DND-41 (cell line): ENCODE measurements around the gene TBCD.

Experiments used
- ATAC-seq: fragments of 200-7000 bp; cut with Tn5 transposase; 3 replicates; pipeline ENCODE4 v1.9.1; 2021; ENCODE audit warnings: low read depth; ENCODE audit not compliant: insufficient read depth
- DNase-seq: peaks from one replicate; pipeline ENCODE4 v3.0.0-alpha.2; 2020
- H2AFZ ChIP-seq: 2 replicates; pipeline ENCODE4 v1.6.0; 2012; ENCODE audit warnings: low read depth, low read length
- H3K27ac ChIP-seq: 2 replicates; pipeline ENCODE4 v1.5.1; 2012; ENCODE audit warnings: low read length, inconsistent platforms
- H3K27me3 ChIP-seq: fragments of 200-600 bp; sonication (generic); 2 replicates; pipeline ENCODE4 v1.6.0; 2012; ENCODE audit warnings: low read length, mild to moderate bottlenecking, inconsistent platforms; ENCODE audit not compliant: insufficient read depth, poor library complexity
- H3K36me3 ChIP-seq: 2 replicates; pipeline ENCODE4 v1.5.1; 2012; ENCODE audit warnings: low read length, inconsistent platforms; ENCODE audit not compliant: insufficient read depth
- H3K4me1 ChIP-seq: 2 replicates; pipeline ENCODE4 v1.5.1; 2012; ENCODE audit warnings: mild to moderate bottlenecking, low read length; ENCODE audit not compliant: insufficient read depth
- H3K4me2 ChIP-seq: 2 replicates; pipeline ENCODE4 v1.6.0; 2012; ENCODE audit warnings: mild to moderate bottlenecking, moderate library complexity, low read length, inconsistent platforms; ENCODE audit not compliant: insufficient read depth
- H3K4me3 ChIP-seq, 2 experiments: fragments of 200-600 bp in 1 of 2; shearing (Covaris generic) in 1 of 2; 2 replicates each; pipeline ENCODE4 v1.5.1; 2012 to 2016; ENCODE audit warnings: inconsistent platforms in 2 of 2, low read length in 2 of 2, mild to moderate bottlenecking in 2 of 2, low read depth in 1 of 2, moderate library complexity in 1 of 2
- H3K79me2 ChIP-seq: 2 replicates; pipeline ENCODE4 v1.6.0; 2012; ENCODE audit warnings: low read length, inconsistent platforms; ENCODE audit not compliant: insufficient read depth
- H3K9ac ChIP-seq: 2 replicates; pipeline ENCODE4 v1.6.0; 2012; ENCODE audit warnings: low read depth, mild to moderate bottlenecking, inconsistent platforms, low read length, moderate library complexity
- H3K9me3 ChIP-seq: 2 replicates; pipeline ENCODE4 v1.5.1; 2012; ENCODE audit warnings: low read length, moderate library complexity, mild to moderate bottlenecking, inconsistent platforms; ENCODE audit not compliant: insufficient read depth, severe bottlenecking
- H4K20me1 ChIP-seq: 2 replicates; pipeline ENCODE4 v1.6.0; 2012; ENCODE audit warnings: low read length; ENCODE audit not compliant: insufficient read depth
- EZH2 ChIP-seq: IDR thresholded peaks from 3 replicates; pipeline ENCODE4 v1.6.1; 2012; ENCODE audit warnings: borderline replicate concordance, low read depth, mild to moderate bottlenecking, moderate library complexity, low read length, inconsistent platforms; ENCODE audit not compliant: severe bottlenecking
- TF ChIP-seq, protein P1 (sequence below): IDR thresholded peaks from 2 replicates; pipeline ENCODE4 v1.5.1; 2012; ENCODE audit warnings: borderline replicate concordance, low read length, moderate library complexity, mild to moderate bottlenecking; ENCODE audit not compliant: poor library complexity, severe bottlenecking; ENCODE audit errors: extremely low read depth

TBCD gene

DNA sequence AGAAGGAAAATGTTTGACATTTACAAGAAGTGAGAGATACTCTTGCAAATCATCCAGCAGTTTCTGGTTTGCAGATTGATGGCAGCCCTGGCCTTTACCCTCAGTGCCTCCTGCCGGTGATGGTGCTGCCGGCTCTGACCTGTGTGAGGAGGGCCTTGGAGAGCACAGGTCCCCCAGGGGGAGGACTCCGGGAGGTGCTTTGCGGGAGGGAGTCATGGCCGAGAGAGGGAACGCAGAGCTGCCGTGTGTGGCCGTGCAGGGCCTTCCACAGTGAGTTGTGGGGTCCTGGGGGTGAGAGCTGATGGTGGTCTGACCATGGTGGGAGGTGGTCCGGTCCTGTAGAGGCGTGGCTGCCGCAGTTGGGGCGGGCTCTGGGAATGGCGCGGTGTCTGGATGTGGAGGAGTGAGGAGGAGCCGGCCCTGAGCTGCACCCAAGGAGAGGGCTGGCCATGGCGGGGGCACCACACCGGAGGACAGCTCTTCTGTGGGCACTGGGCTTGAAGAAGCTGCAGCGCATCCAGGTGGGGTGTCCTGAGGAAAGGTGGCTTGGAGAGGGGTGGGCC lies 116.0 kb downstream of the TBCD start:
- no peak for DNase-seq
- H3K27ac ChIP-seq, result peak overlapping the region; percentile 99
- peaks cover 65% of the 10 kb centered on the region for H3K4me1 ChIP-seq
- H3K9me3 ChIP-seq, result no peaks in the 10 kb centered on the region
- H3K79me2 ChIP-seq, result peaks cover 85% of the 10 kb centered on the region
- H3K9ac ChIP-seq, result peak overlapping the region; percentile 73
- peak overlapping the region; percentile 12; the same call in 1 of the 2 replicates for H3K4me2 ChIP-seq
- no peaks in the 10 kb centered on the region for H3K27me3 ChIP-seq
- H3K4me3 ChIP-seq, result no peak overlapping the region
- peaks cover 67% of the 10 kb centered on the region for H3K36me3 ChIP-seq
- H4K20me1 ChIP-seq, result peaks cover 18% of the 10 kb centered on the region; the same call in 1 of the 2 replicates
- H2AFZ ChIP-seq, result no peak overlapping the region
- TF ChIP-seq, protein P1, sequence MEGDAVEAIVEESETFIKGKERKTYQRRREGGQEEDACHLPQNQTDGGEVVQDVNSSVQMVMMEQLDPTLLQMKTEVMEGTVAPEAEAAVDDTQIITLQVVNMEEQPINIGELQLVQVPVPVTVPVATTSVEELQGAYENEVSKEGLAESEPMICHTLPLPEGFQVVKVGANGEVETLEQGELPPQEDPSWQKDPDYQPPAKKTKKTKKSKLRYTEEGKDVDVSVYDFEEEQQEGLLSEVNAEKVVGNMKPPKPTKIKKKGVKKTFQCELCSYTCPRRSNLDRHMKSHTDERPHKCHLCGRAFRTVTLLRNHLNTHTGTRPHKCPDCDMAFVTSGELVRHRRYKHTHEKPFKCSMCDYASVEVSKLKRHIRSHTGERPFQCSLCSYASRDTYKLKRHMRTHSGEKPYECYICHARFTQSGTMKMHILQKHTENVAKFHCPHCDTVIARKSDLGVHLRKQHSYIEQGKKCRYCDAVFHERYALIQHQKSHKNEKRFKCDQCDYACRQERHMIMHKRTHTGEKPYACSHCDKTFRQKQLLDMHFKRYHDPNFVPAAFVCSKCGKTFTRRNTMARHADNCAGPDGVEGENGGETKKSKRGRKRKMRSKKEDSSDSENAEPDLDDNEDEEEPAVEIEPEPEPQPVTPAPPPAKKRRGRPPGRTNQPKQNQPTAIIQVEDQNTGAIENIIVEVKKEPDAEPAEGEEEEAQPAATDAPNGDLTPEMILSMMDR, result no peak
- no peak for TF ChIP-seq EZH2
- ATAC-seq, result no peak

DNA sequence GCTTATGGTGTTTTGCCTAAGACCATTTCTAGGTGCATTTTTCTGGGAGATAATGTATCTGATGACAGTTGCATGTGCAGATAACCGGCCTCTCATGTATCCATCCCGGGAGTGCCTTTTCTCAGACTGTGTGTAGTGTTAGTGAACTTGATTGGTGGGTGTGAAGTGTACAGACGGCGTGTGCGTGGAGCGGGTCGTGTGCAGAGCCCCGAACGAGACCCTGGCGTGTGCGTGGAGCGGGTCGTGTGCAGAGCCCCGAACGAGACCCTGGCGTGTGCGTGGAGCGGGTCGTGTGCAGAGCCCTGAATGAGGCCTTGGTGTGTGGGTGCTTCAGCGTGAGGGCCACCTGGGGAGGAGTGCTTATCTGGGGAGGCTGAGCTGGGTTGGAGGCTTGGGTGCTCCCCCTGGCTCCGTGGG lies 116.9 kb downstream of the TBCD start:
- Histone ChIP-seq H3K4me1 (peaks cover 62% of the 10 kb centered on the region), H2AFZ (no peak overlapping the region), H3K27me3 (no peaks in the 10 kb centered on the region), H3K9me3 (no peaks in the 10 kb centered on the region), H3K36me3 (peaks cover 72% of the 10 kb centered on the region), H3K9ac (no peak overlapping the region), H3K4me3 (no peak overlapping the region), H3K4me2 (no peak overlapping the region), H3K79me2 (peaks cover 87% of the 10 kb centered on the region), H3K27ac (peak overlapping the region; percentile 46), H4K20me1 (peaks cover 25% of the 10 kb centered on the region; the same call in 1 of the 2 replicates)
- TF ChIP-seq, protein P1, result no peak
- no peak for TF ChIP-seq EZH2
- ATAC-seq, result no peak
- DNase-seq, result no peak

DNA sequence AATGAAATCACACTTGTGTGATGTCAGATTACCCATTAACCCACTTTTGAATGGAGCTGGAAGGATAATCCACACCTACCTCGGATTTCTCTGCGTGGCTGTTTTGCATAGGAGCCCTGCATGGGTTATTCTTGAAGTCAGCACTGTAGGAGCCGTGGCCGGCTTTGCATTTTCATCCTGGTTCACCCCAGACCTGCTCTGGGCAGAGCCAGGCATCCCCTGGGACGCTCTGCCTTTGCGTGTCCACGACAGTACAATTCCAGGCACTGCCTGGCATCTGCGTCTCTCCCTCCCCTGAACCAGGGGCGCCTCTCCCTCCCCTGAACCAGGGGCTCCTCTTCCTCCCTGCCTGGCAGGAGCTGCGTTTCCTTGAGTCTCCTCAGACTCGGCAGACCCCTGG lies 117.7 kb downstream of the TBCD start:
- H3K4me3 ChIP-seq, result no peak overlapping the region
- peak overlapping the region; percentile 62; the same call in 1 of the 2 replicates for H3K27ac ChIP-seq
- H4K20me1 ChIP-seq, result peaks cover 29% of the 10 kb centered on the region
- peaks cover 95% of the 10 kb centered on the region for H3K79me2 ChIP-seq
- no peak for TF ChIP-seq EZH2
- TF ChIP-seq, protein P1, result no peak
- ATAC-seq (no peak), DNase-seq (no peak)
- H3K9me3 ChIP-seq, result no peaks in the 10 kb centered on the region
- H3K27me3 ChIP-seq, result no peaks in the 10 kb centered on the region
- no peak overlapping the region for H2AFZ ChIP-seq
- H3K4me2 ChIP-seq, result no peak overlapping the region
- peaks cover 80% of the 10 kb centered on the region for H3K36me3 ChIP-seq
- peaks cover 61% of the 10 kb centered on the region for H3K4me1 ChIP-seq
- no peak overlapping the region; the same call in 1 of the 2 replicates for H3K9ac ChIP-seq

DNA sequence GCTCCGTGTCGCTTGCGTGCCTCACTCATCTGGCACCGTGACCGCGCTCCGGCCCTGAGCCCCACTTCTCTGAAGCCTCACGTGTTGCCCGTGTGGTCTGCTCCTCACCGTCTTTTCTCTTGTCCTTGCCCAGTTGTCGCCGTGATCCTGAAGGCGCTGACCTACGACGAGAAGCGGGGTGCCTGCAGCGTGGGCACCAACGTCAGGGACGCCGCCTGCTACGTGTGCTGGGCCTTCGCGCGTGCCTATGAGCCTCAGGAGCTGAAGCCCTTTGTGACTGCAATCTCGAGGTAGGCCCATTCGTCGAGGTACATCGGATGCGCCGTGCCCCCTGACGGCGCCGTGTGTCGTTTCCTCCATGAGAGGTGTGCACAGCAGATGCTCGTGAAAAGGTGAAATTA lies 118.2 kb downstream of the TBCD start:
- Histone ChIP-seq H3K9ac (no peak overlapping the region), H3K4me2 (no peak overlapping the region), H3K4me3 (no peak overlapping the region), H3K79me2 (peaks cover 100% of the 10 kb centered on the region), H4K20me1 (peaks cover 29% of the 10 kb centered on the region), H3K27me3 (no peaks in the 10 kb centered on the region), H3K27ac (peak overlapping the region; percentile 40; the same call in 1 of the 2 replicates), H2AFZ (no peak overlapping the region), H3K36me3 (peaks cover 86% of the 10 kb centered on the region), H3K4me1 (peaks cover 57% of the 10 kb centered on the region), H3K9me3 (no peaks in the 10 kb centered on the region)
- ATAC-seq (no peak), DNase-seq (no peak)
- TF ChIP-seq EZH2, result no peak
- TF ChIP-seq, protein P1, result no peak
